Measurements from ENCODE around the gene CCDC9.
"Not testable (repeated sequence)": the region's sequence is repeated elsewhere in the genome, so short reads cannot be mapped to it uniquely, and the experiment has no call there.

CCDC9 gene

GRCh38 chr19:47247308-47247990, 8.9 kb upstream of the CCDC9 start:
- peak; percentile 75 for DNase-seq (ENCODE audit: extremely low read depth, insufficient read length)
- Histone ChIP-seq H3K27me3 (replicated peaks; ENCODE audit: control insufficient read depth, insufficient read depth, low read length) (no peaks in the 10 kb centered on the region), H3K36me3 (ENCODE audit: control insufficient read depth, insufficient read depth, low read length) (no peaks in the 10 kb centered on the region), H3K4me3 (replicated peaks; ENCODE audit: low read depth, low read length) (no peak overlapping the region)
- TF ChIP-seq, protein P1, sequence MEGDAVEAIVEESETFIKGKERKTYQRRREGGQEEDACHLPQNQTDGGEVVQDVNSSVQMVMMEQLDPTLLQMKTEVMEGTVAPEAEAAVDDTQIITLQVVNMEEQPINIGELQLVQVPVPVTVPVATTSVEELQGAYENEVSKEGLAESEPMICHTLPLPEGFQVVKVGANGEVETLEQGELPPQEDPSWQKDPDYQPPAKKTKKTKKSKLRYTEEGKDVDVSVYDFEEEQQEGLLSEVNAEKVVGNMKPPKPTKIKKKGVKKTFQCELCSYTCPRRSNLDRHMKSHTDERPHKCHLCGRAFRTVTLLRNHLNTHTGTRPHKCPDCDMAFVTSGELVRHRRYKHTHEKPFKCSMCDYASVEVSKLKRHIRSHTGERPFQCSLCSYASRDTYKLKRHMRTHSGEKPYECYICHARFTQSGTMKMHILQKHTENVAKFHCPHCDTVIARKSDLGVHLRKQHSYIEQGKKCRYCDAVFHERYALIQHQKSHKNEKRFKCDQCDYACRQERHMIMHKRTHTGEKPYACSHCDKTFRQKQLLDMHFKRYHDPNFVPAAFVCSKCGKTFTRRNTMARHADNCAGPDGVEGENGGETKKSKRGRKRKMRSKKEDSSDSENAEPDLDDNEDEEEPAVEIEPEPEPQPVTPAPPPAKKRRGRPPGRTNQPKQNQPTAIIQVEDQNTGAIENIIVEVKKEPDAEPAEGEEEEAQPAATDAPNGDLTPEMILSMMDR (IDR thresholded peaks at IDR 0.05; ENCODE audit: insufficient read depth, low read length, poor library complexity, severe bottlenecking): peak; percentile 84

DNA sequence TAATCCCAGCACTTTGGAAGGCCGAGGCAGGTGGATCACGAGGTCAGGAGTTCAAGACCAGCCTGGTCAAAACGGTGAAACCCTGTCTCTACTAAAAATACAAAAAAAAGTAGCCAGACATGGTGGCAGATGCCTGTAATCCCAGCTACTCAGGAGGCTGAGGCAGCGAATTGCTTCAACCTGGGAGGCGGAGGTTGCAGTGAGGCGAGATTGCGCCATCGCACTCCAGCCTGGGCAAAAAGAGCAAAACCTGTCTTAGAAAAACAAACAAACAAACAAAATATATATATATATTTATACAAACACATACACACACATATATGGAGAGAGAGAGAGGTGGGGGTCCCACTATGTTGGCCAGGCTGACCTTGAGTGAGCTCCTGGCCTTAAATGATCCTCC, 3.3 kb upstream of the CCDC9 start:
- not testable (repeated sequence) for DNase-seq (ENCODE audit: extremely low read depth, insufficient read length); H3K4me3 ChIP-seq (replicated peaks; ENCODE audit: low read depth, low read length); H3K27me3 ChIP-seq (replicated peaks; ENCODE audit: control insufficient read depth, insufficient read depth, low read length); H3K36me3 ChIP-seq (ENCODE audit: control insufficient read depth, insufficient read depth, low read length)

DNA sequence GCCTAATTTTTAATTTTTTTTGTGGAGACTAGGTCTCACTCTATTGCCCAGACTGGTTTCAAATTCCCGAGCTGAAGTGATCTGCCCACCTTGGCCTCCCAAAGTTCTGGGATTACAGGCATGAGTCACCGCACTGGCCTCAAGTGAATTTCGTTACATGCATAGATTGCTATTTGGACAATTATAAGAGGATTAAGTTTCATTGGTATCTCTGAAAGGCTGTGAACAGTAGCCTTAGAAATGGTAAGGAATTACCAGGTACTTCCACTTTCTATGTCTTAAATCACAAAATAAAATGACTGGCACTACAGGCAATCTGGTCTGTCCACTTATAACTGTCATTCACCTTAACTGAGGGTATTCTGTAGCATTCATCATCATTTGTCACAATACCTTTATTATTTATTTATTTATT, 2.9 kb upstream of the CCDC9 start:
- TF ChIP-seq, protein P1 (IDR thresholded peaks at IDR 0.05; ENCODE audit: insufficient read depth, low read length, poor library complexity, severe bottlenecking): no peak
- H3K4me3 ChIP-seq (replicated peaks; ENCODE audit: low read depth, low read length): no peak overlapping the region
- no peak for DNase-seq (ENCODE audit: extremely low read depth, insufficient read length)
- H3K36me3 ChIP-seq (ENCODE audit: control insufficient read depth, insufficient read depth, low read length): no peaks in the 10 kb centered on the region
- H3K27me3 ChIP-seq (replicated peaks; ENCODE audit: control insufficient read depth, insufficient read depth, low read length): no peaks in the 10 kb centered on the region

DNA sequence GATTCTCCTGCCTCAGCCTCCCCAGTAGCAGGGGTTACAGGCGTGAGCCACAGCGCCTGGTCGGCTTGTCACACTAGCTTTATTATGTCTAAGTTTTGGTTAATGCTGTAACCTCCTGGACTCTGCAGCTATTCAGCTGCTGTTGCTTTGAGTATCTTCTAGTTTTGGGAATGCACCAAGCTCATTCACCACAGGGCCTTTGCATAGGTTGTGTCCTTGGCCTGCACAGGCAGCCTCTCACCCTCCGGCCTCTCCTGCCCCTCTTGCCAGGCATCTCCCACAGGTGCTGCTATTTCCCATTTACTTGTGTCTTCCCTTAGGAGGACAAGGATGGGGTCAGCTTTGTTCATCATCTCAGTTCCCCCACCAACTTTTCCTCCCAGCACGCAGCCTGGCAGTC, 2.4 kb upstream of the CCDC9 start:
- TF ChIP-seq, protein P1 (IDR thresholded peaks at IDR 0.05; ENCODE audit: insufficient read depth, low read length, poor library complexity, severe bottlenecking): no peak
- no peaks in the 10 kb centered on the region for H3K27me3 ChIP-seq (replicated peaks; ENCODE audit: control insufficient read depth, insufficient read depth, low read length)
- no peaks in the 10 kb centered on the region; the same call in 1 of the 2 replicates for H3K36me3 ChIP-seq (ENCODE audit: control insufficient read depth, insufficient read depth, low read length)
- no peak for DNase-seq (ENCODE audit: extremely low read depth, insufficient read length)
- no peak overlapping the region for H3K4me3 ChIP-seq (replicated peaks; ENCODE audit: low read depth, low read length)

DNA sequence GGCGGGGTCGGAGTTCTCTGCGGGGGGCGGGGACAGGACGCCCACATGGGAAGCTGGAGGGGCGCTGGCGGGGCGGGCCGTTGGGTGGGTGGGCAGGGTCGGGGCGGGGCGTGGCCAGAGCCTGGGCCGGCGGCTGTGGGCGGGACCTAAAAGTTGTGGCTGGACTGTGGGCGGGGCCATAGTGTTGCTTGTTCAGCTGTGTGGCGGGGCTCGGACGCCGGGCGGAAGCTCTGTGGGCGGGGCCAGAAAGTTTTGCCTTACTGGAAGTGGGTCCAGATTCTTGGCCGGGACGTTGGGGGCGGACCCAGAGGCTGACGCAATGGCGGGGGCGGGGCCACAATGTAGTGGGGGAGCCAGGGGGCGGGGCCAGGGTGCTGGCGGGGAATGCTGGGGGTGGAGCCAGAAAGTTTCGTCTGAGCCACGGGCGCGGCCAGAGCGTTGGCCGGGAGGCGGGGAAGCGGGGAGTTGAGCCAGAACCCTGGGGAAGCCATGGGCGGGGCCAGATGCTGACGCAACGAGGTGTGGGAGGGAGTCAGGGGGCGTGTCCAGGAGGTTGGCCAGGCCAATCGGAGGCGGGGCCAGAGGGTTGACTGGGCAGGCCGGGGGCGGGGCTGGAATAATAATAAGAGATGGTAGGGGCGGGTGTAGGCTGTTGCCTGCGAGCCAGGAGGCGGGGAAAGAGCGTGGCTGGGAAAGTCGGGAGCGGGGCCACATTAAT, 527 bp downstream of the CCDC9 start:
- TF ChIP-seq, protein P1 (IDR thresholded peaks at IDR 0.05; ENCODE audit: insufficient read depth, low read length, poor library complexity, severe bottlenecking): no peak
- Histone ChIP-seq H3K27me3 (replicated peaks; ENCODE audit: control insufficient read depth, insufficient read depth, low read length) (no peaks in the 10 kb centered on the region), H3K4me3 (replicated peaks; ENCODE audit: low read depth, low read length) (peak overlapping the region; percentile 67), H3K36me3 (ENCODE audit: control insufficient read depth, insufficient read depth, low read length) (peaks cover 11% of the 10 kb centered on the region)
- DNase-seq (ENCODE audit: extremely low read depth, insufficient read length): peak; percentile 97

GRCh38 chr19:47257411-47258169, 1.3 kb downstream of the CCDC9 start:
- no peaks in the 10 kb centered on the region for H3K27me3 ChIP-seq (replicated peaks; ENCODE audit: control insufficient read depth, insufficient read depth, low read length)
- peaks cover 11% of the 10 kb centered on the region for H3K36me3 ChIP-seq (ENCODE audit: control insufficient read depth, insufficient read depth, low read length)
- H3K4me3 ChIP-seq (replicated peaks; ENCODE audit: low read depth, low read length): peak overlapping the region; percentile 67
- TF ChIP-seq, protein P1 (IDR thresholded peaks at IDR 0.05; ENCODE audit: insufficient read depth, low read length, poor library complexity, severe bottlenecking): no peak
- DNase-seq (ENCODE audit: extremely low read depth, insufficient read length): no peak

All from GM06990 (cell line).